H1 (cell line): Measurements from ENCODE around the gene IQCH.

Source experiments
- POLR2A ChIP-seq, 2 experiments: IDR thresholded peaks; 1 replicate in 1 of 2; 2 replicates in 1 of 2; pipeline ENCODE4 v1.6.1; 2011; ENCODE audit warnings: low read depth in 2 of 2, low read length in 2 of 2, mild to moderate bottlenecking in 2 of 2; ENCODE audit errors: control extremely low read depth in 1 of 2
- SP2 ChIP-seq: IDR thresholded peaks from 2 replicates; pipeline ENCODE4 v1.6.1; 2012; ENCODE audit warnings: mild to moderate bottlenecking, low read length, inconsistent platforms

DNA sequence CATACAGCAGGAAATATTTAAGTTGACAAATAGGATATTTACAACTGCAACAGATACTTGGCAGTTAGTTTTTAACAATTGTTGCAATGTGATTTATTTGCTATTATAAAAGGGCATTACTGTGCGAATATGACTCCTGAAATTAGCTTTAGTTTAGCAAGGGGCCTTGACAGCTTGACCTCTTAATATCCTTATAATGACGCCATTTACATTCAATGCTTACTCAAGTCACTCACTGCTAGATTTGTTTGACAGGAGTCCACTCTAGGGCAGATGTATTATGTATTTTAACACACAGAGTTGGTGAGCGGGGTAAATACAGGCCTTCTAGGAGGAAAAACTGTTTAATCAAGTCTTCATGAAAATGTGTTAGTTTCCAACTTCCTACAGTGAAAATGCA lies 208.3 kb downstream of the IQCH start:
- TF ChIP-seq SP2 (no peak), POLR2A (IDR thresholded peaks at IDR 0.05; ENCODE audit: control extremely low read depth in 1 of 2, low read depth in 2 of 2, low read length in 2 of 2) (no peak)
